GM21360 (cell line): ENCODE measurements around the gene HTR1B.

Experiments
- ATAC-seq: cut with Tn5 transposase; IDR thresholded peaks from one replicate; pipeline ENCODE4 v1.9.1; 2021; ENCODE audit warnings: mild to moderate bottlenecking, moderate library complexity; ENCODE audit not compliant: unreplicated experiment

The HTR1B gene

DNA sequence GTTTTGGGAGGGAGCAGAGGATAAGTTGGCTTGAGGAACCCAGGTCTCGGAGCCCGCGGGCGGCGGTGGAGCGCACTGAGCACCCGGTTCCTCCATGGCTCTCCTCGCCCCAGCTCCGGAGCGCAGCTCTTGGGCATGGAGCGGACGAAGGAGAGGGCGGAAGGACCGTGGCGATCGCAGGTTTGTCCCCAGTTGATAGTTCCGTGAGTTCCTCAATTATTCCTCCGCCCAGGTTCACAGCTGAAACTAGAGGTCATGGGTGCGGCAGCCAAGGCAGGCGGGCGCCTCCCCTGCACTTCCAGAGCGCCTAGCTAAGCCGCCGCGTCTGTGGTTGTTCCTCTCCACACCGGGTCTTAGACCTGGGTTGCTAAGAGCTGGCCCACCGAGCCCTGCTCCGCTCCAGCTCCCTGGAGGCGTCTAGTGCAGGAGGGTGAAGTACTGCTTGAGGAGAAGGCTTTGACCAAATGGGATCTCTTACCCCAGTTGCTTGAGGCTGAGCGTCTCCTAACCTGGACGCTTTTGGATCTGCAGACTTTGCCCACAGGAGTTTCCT, at the start of gene HTR1B:
HTR1B (minus strand) TSS at position 184 of the 553 bp plus-strand sequence; CDS start at position 96, 88 bp downstream.
- ATAC-seq, result no peak

- ATAC-seq, result no peak
These were observed 49.3 kb upstream of the HTR1B start for GRCh38 chr6:77512554-77512953.

DNA sequence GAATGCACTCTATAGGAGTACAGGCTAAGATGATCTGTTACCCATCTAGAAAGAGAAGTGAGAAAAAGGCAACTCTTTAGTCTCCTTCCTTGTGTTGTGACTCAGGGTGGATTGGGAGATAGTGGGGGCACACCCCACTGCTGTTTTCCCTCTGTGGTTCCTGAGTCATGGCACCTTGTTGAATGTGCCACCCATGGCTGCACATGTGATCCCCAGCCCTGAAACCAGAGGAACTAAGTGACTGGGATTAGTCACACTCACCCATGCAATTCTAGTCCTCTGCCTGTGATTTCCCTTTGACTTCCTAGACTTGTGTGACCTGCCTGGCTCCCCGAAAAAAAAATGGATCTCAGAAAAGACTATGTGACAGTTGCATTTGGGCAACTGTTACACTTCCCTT, 48.6 kb upstream of the HTR1B start:
- ATAC-seq, result no peak

- ATAC-seq, result no peak
These were observed 39.7 kb upstream of the HTR1B start for GRCh38 chr6:77502981-77503380.

DNA sequence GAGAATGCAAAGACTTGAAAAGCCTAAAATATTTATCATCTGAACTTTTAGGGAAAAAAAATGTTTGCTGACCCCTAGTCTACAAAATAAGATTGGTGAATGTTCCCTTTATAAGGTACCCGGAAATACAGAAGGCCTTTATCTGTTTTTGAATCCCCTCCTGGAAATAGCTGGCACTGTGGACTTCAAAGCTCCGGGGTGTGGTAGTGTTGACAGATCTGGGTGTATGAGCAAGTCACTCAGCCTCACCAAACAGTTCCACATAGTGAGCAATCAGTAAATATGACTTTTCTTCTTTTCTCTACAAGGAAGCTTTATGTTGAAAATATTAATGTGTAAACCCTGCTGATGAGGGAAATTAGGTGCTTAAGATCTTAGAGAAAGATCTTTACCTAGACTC, 29.2 kb upstream of the HTR1B start:
- no peak for ATAC-seq

- ATAC-seq, result no peak
These were observed 24.6 kb upstream of the HTR1B start for GRCh38 chr6:77487808-77488425.

- ATAC-seq, result no peak
These were observed 19.7 kb upstream of the HTR1B start for GRCh38 chr6:77482981-77483380.

- no peak for ATAC-seq
These were observed 11.7 kb upstream of the HTR1B start for GRCh38 chr6:77474973-77475372.

DNA sequence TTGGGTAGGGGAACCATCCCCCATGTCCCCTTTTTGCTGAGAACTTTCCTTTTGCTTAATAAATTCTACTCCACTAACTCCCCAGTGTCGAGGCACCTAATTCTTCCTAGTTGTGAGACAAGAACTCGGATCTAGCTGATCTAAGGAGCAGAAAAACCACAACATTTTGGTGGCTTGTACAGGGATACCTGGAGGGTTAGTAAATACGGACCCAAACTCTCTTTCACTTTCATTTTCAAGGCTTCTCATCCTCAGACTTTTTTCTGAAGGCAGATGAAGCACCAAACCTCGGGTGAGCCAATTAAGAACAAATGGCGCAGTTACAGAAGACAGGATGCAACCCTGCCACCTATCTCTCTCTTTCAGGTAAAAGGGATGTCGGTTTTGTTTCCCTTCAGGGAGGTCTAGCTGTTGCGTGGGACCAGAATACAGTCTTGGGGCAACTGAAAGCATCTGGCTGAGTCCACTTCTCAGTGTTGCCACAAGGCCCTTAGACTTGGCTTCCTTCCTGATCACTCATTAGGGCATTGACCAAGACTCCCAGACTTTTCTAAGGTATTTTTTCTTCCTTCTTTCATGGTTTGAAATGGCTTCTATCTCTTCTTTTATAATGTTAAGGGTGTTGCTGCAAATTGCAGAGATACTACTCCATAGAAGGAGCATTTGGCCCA, 11.1 kb upstream of the HTR1B start:
- no peak for ATAC-seq

- ATAC-seq, result no peak
These were observed 7.7 kb upstream of the HTR1B start for GRCh38 chr6:77470983-77471382.

- no peak for ATAC-seq
These were observed 5.6 kb upstream of the HTR1B start for GRCh38 chr6:77468939-77469338.

DNA sequence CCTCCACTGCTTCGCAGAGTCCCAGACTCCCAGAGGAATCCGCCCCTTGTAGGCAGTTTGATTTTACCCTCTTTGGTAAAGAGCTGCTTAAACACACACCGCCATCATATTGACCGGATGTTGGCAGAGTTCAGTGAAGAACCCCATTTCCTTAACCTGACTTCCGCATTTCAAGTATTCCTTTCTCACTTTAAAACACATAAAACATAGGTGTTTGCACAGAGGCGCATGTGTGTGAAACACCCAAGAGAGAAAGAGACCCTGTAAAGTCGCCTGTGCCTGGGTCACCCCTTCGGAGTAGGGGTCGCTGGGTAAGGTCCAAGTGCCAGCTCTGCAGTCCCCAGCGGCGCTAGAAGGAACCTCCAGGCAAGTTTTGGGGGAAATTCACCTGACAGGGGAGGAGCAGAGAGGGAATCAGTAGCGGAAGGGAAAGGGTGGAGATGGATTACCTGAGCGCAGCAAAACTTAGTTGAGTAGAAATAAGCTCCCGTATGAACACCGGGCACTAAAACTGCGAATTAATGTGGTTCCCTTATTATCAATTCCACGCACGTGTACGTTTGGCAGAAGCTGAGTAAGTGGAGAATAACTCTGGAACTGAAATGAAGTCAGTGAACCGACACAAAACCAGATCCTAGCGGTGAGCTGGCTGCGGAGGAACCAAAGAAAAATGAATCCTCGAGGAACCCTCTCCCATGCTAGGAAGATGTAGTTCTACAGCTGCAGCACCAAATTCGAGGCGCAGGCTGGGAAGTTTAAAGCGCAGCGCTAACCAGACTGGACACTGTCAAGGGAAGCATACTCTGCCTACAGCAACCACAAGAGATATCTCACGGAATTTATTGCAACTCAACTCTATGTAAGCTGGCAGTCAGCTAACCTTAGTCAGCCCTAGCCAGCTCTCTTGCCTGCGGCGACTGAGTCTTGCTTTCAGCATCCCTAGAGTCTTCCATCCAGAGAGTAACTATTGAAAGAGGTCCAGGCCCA, 3.5 kb upstream of the HTR1B start:
- peak; percentile 62 for ATAC-seq

- peak; percentile 89 for ATAC-seq
These were observed 2.8 kb upstream of the HTR1B start for GRCh38 chr6:77466055-77466450.

DNA sequence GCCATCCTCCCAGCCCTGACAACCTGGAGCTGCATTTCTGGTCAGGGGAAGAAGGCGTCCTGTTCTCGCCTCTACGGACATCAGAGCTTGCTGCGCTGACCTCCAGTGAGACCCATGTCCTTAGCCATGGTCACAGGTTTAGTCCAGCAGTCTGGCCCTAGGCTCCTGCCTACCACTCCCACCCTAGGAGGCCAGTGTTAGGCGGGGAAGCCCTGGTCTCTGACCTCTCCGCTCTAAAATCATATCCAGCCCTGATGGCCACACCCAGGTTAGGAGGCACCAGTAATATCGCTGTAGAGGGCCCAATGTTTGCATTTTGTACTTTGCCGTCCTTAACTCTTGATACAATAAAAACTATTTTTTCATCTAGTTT, 1.2 kb upstream of the HTR1B start:
- no peak for ATAC-seq

- ATAC-seq, result no peak
These were observed 687 bp upstream of the HTR1B start for GRCh38 chr6:77463861-77464494.

GRCh38 chr6:77462359-77463307, 658 bp downstream of the HTR1B start:
- no peak for ATAC-seq

- ATAC-seq, result no peak
These were observed 1.5 kb downstream of the HTR1B start for GRCh38 chr6:77461796-77462195.

DNA sequence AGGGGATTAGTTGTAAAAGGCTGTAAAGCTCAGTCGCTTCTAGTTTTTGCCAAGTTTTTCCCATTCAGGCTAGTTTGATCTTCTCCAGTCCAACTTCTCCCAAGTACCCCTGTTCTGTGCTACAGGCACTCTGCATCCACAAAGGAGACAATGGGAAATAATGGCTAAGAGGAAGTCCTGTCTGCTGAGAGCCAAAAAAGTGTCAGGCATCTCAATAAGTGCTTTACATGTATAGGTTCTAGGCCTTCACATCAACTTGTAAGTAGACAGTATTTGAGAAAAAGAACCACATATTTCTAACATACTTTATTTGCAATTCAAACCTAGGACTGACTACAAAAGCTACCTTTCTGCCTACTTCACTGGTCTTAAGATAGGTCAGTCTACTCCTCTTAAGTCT, 4.9 kb downstream of the HTR1B start:
- no peak for ATAC-seq

GRCh38 chr6:77457720-77458349, 5.5 kb downstream of the HTR1B start:
- peak; percentile 84 for ATAC-seq
